HepG2 (cell line): ENCODE measurements around the gene TRIM9. TPM values are rescaled to one million over a fixed set of nuclear protein-coding genes. Genes with fewer than 3 reads are reported as not detected.

Experiments
- ATAC-seq: fragments of 200-7000 bp; cut with Tn5 transposase; 3 replicates; pipeline ENCODE4 v1.9.1; 2020; ENCODE audit warnings: mild to moderate bottlenecking, moderate library complexity
- BruUV-seq: library from RNA; stranded (reverse); fragments of 400-500 nt; replicated peaks from 2 replicates; lab custom pipeline; 2021; lab: Mats Ljungman, UMichigan
- CTCF ChIA-PET: fragments of 300-600 bp; formaldehyde crosslinking; extraction: SDS; loops from one replicate; lab custom pipeline; 2021; ENCODE audit warnings: low total read pairs, inconsistent platforms, low intra/inter-chr PET ratio; lab: Yijun Ruan, JAX
- POLR2A ChIA-PET: fragments of 350-600 bp; sonication (Branson Sonifier 250); formaldehyde crosslinking; loops from one replicate; lab custom pipeline; 2020; ENCODE audit warnings: antibody characterized with exemption, inconsistent platforms; lab: Yijun Ruan, JAX
- DNase-seq: peaks from one replicate; pipeline ENCODE4 v3.0.0-alpha.2; 2015; ENCODE audit warnings: low spot score
- FAIRE-seq: peaks from 3 replicates; lab custom pipeline; 2011; peaks lifted over from hg19 to GRCh38; lab: Jason Lieb, UNC
- H2AFZ ChIP-seq: one replicate; pipeline ENCODE4 v1.6.1; 2011; ENCODE audit warnings: low read length, inconsistent platforms
- H3K27ac ChIP-seq: fragments of 300-600 bp; 3 replicates; pipeline ENCODE4 v1.8.0; 2011; ENCODE audit warnings: mixed run types, mild to moderate bottlenecking, mixed read lengths, low read length, inconsistent platforms; ENCODE audit not compliant: insufficient read depth; ENCODE audit errors: extremely low read length
- H3K27me3 ChIP-seq, 2 experiments: fragments of 200-600 bp in 1 of 2; 2 replicates in 1 of 2; 3 replicates in 1 of 2; pipeline versions ENCODE4 v1.6.0 to v1.8.0; 2011; ENCODE audit warnings: low read length in 2 of 2, mild to moderate bottlenecking in 2 of 2, moderate library complexity in 2 of 2, inconsistent platforms in 1 of 2; ENCODE audit not compliant: insufficient read depth in 2 of 2, control insufficient read depth in 1 of 2
- H3K36me3 ChIP-seq, 2 experiments: fragments of 200-600 bp in 1 of 2; replicated peaks in 1 of 2; 2 replicates in 1 of 2; 3 replicates in 1 of 2; pipeline versions ENCODE4 v1.5.1 to v1.8.0; 2011; ENCODE audit warnings: low read length in 2 of 2, inconsistent platforms in 1 of 2; ENCODE audit not compliant: insufficient read depth in 2 of 2, control insufficient read depth in 1 of 2
- H3K4me1 ChIP-seq: 2 replicates; pipeline ENCODE4 v1.5.1; 2012; ENCODE audit warnings: low read length, inconsistent platforms; ENCODE audit not compliant: insufficient read depth
- H3K4me2 ChIP-seq: 2 replicates; pipeline ENCODE4 v1.6.0; 2011; ENCODE audit warnings: low read depth, low read length, inconsistent platforms
- H3K4me3 ChIP-seq, 3 experiments: fragments of 200-600 bp in 1 of 3; sonication (generic), shearing (Covaris generic) in 1 of 3; replicated peaks in 1 of 3; 2 replicates each; pipeline ENCODE4 v1.5.1; 2011 to 2016; ENCODE audit warnings: low read length in 3 of 3, inconsistent platforms in 2 of 3, low read depth in 2 of 3, mild to moderate bottlenecking in 2 of 3, control low read depth in 1 of 3, mixed read lengths in 1 of 3; ENCODE audit not compliant: insufficient read depth in 1 of 3
- H3K79me2 ChIP-seq: one replicate; pipeline ENCODE4 v1.6.1; 2011; ENCODE audit warnings: low read length, inconsistent platforms; ENCODE audit not compliant: insufficient read depth
- H3K9ac ChIP-seq: 2 replicates; pipeline ENCODE4 v1.6.0; 2011; ENCODE audit warnings: mild to moderate bottlenecking, low read depth, low read length, inconsistent platforms; ENCODE audit not compliant: insufficient read depth
- H3K9me3 ChIP-seq: 2 replicates; pipeline ENCODE4 v1.5.1; 2012; ENCODE audit warnings: mild to moderate bottlenecking, low read length
- H4K20me1 ChIP-seq: 2 replicates; pipeline ENCODE4 v1.6.0; 2011; ENCODE audit warnings: inconsistent platforms, mild to moderate bottlenecking, low read length, moderate library complexity; ENCODE audit not compliant: insufficient read depth
- FOSL2 ChIP-seq: sonication (generic); formaldehyde crosslinking; IDR thresholded peaks from 2 replicates; pipeline ENCODE4 v1.4.0; 2020; ENCODE audit warnings: missing genetic modification reagents
- RAD21 ChIP-seq: fragments of 450-650 bp; formaldehyde crosslinking; IDR thresholded peaks from 2 replicates; pipeline ENCODE4 v1.5.0; 2020; ENCODE audit warnings: mild to moderate bottlenecking
- SMC3 ChIP-seq: IDR thresholded peaks from 2 replicates; pipeline ENCODE4 v1.6.1; 2011; ENCODE audit warnings: low read length, improper control_type of control experiment
- SP5 ChIP-seq: IDR thresholded peaks from 2 replicates; pipeline ENCODE4 v1.6.1; 2016; ENCODE audit warnings: low read depth, borderline replicate concordance
- STAG1 ChIP-seq: sonication (generic); formaldehyde crosslinking; IDR thresholded peaks from 2 replicates; pipeline ENCODE4 v1.4.0; 2020; ENCODE audit warnings: missing genetic modification reagents
- XRCC5 ChIP-seq: fragments of 200-400 bp; formaldehyde crosslinking; optimal IDR thresholded peaks from 2 replicates; pipeline ENCODE3; 2017; ENCODE audit warnings: mild to moderate bottlenecking, low read length
- ZNF234 ChIP-seq: sonication (generic); formaldehyde crosslinking; conservative IDR thresholded peaks from 2 replicates; pipeline ENCODE4 v1.5.1; 2020; ENCODE audit warnings: mild to moderate bottlenecking, missing genetic modification reagents
- WGBS: methylation state at CpG from one replicate; pipeline ENCODE4 v1.1.6; 2017; ENCODE audit warnings: low lambda C conversion rate; 5-methylcytosine and 5-hydroxymethylcytosine counted together
- in situ Hi-C: cut with HindIII; loops from 2 replicates; pipeline ENCODE4 v1.10.0; 2017; ENCODE audit warnings: low pct_unique_long_range_greater_than_20kb; ENCODE audit not compliant: extremely low pct_ligation_motif_present
- intact Hi-C: fragments of 100-400 bp; cut with micrococcal nuclease; formaldehyde crosslinking; loops from one replicate; pipeline ENCODE4 v1.10.0; 2022; ENCODE audit not compliant: unreplicated experiment
- polyA plus RNA-seq, 8 experiments: library from polyadenylated mRNA; depleted of rRNA in 3 of 8; stranded (reverse) in 7 of 8; unstranded in 1 of 8; fragments of >200 nt; fragmentation: Illumina TruSeq in 4 of 8; extraction: Trizol in 4 of 8; gene quantifications; 2 replicates each; pipeline versions ENCODE4 v1.2.1 to v1.2.3, GENCODE V29; 2011 to 2016; ENCODE audit warnings: low read depth in 4 of 8, missing spikeins in 1 of 8, mixed read lengths in 1 of 8; ENCODE audit not compliant: insufficient read depth in 1 of 8
- total RNA-seq, 5 experiments: library from RNA; depleted of rRNA; stranded (reverse); fragments of >200 nt; fragmentation: Illumina TruSeq; extraction: Trizol; gene quantifications; 2 replicates each; pipeline ENCODE4 v1.2.3, GENCODE V29; 2016; ENCODE audit warnings: low read depth in 1 of 5
- TF ChIP-seq, protein P1 (sequence below): sonication (generic); formaldehyde crosslinking; IDR thresholded peaks from 2 replicates; pipeline ENCODE4 v1.5.0; 2020; ENCODE audit warnings: mild to moderate bottlenecking, missing genetic modification reagents, moderate library complexity

Gene TRIM9
- total and polyA plus RNA-seq, 2 of the 13 experiments (the other 11 are each of a cell fraction or from before 2014, with no cell fraction given), result 0.04 to 0.07 TPM

DNA sequence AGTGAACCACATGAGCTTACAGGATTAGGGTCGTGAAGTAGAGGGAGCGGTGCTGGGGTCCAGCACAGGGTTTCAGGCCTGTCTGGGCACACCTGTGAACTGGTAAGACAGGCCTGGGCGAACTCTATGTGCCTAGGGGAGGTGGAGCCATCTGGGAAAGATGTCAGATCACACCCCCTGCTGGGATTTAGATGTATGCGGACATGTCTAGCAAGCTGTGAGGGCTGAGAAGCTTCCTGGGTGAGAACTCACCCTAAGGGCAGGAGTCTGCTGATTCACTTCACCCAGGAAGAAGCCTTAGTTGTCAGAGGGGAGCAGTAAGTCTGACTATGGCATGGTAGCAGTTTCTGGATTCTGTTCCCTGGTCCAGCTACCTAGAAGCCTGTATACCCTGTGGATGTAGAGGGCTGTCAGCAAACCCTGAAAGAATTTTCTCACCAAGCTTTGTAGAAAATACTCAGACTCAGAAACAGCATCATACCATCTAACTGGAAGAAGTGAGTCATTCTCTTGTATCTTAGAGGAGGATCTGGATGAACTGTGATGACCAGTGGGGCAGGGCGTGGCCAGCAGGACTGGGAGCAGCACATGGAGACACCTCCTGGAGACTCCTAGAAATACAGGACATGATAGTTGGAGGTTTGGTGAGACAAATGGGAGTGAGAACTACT lies 139.4 kb downstream of the TRIM9 start (continued):
- TF ChIP-seq, protein P1, sequence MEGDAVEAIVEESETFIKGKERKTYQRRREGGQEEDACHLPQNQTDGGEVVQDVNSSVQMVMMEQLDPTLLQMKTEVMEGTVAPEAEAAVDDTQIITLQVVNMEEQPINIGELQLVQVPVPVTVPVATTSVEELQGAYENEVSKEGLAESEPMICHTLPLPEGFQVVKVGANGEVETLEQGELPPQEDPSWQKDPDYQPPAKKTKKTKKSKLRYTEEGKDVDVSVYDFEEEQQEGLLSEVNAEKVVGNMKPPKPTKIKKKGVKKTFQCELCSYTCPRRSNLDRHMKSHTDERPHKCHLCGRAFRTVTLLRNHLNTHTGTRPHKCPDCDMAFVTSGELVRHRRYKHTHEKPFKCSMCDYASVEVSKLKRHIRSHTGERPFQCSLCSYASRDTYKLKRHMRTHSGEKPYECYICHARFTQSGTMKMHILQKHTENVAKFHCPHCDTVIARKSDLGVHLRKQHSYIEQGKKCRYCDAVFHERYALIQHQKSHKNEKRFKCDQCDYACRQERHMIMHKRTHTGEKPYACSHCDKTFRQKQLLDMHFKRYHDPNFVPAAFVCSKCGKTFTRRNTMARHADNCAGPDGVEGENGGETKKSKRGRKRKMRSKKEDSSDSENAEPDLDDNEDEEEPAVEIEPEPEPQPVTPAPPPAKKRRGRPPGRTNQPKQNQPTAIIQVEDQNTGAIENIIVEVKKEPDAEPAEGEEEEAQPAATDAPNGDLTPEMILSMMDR (CRISPR knock-in tag), result peak; percentile 76
- peak; percentile 47 for TF ChIP-seq RAD21 (CRISPR knock-in tag)
- peak; percentile 83 for TF ChIP-seq FOSL2 (CRISPR knock-in tag)
- 0 out of 2 replicates have a peak, but pooled peaks have one; percentile 9 for TF ChIP-seq SP5
- peak; percentile 37 for TF ChIP-seq XRCC5
- peak; percentile 62 for TF ChIP-seq STAG1
- peak; percentile 74 for TF ChIP-seq SMC3

DNA sequence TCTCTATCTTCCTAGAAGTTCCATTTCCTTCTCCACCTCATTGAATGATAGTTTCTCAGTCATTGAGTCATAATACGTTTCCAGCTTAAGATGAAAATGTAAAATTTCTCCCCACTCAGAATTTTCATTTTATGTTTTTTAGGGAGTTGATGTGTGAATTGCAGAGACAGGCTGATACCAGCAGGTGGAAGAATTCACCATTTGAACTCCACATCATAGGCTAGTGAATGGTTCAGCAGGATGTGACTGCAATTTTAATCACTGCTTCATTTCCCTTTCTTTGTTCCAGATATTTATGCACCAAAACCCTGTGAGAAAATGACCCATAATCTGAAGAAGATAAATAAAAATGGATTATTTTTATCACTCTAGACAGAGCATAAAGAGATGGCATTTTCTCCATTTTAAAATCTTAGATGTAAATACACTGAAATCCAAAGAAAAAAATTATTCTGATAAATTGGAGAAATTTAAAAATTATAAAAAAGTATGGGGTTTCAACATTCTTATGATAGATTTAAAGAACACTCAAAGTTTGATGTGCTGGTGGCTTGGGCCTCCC lies 140.0 kb downstream of the TRIM9 start:
- in situ Hi-C loops (no loop called here), intact Hi-C loops (loop anchor here (1.0 to 10.0 kb wide), 3 partner anchors 140 to 260 kb away; partner anchors contain the start of gene TRIM9)
- H3K27me3 ChIP-seq, result no peaks in the 10 kb centered on the region
- no peaks in the 10 kb centered on the region for H3K79me2 ChIP-seq
- peak; percentile 32 for FAIRE-seq
- WGBS, result 3% methylated on average over 1 of the region's 1 CpG
- no peak overlapping the region for H3K27ac ChIP-seq
- peak; percentile 66 for ATAC-seq
- no peaks in the 10 kb centered on the region for H3K9me3 ChIP-seq
- H3K4me3 ChIP-seq, result 0 out of 6 replicates have a peak overlapping the region, but pooled peaks of 1 of the 3 experiments have one; percentile 27
- peaks cover 10% of the 10 kb centered on the region for H3K4me1 ChIP-seq
- ChIA-PET CTCF (no interaction called here), POLR2A (interaction anchor here (1.0 to 1.1 kb wide), 2 partner anchors 11 kb away, joined by 4 read pairs; partner anchors contain the start of gene PYGL)
- DNase-seq, result peak; percentile 33
- peak overlapping the region; percentile 73 for H2AFZ ChIP-seq
- H3K9ac ChIP-seq, result no peak overlapping the region
- TF ChIP-seq STAG1, result peak; percentile 53
- TF ChIP-seq ZNF234 (CRISPR knock-in tag), result no peak
- peak; percentile 49 for TF ChIP-seq SMC3
- TF ChIP-seq, protein P1 (CRISPR knock-in tag), result peak; percentile 56
- no TSS peak for BruUV-seq
- no peaks in the 10 kb centered on the region for H4K20me1 ChIP-seq
- peak overlapping the region; percentile 46; the same call in 1 of the 2 replicates for H3K4me2 ChIP-seq
- H3K36me3 ChIP-seq, result no peaks in the 10 kb centered on the region
